D721Med (cell line): ENCODE results near the gene GALNT17.

Experiments
- DNase-seq: peaks from one replicate; pipeline ENCODE4 v3.0.0; 2011; ENCODE audit warnings: low spot score; ENCODE audit not compliant: insufficient read length
- FAIRE-seq: peaks from 2 replicates; lab custom pipeline; 2011; peaks lifted over from hg19 to GRCh38; lab: Jason Lieb, UNC
- TF ChIP-seq, protein P1 (sequence below): IDR thresholded peaks from 2 replicates; pipeline ENCODE4 v1.5.1; 2012; ENCODE audit warnings: mild to moderate bottlenecking, control low read depth; ENCODE audit not compliant: insufficient read depth; ENCODE audit errors: missing control alignments

The GALNT17 gene

DNA sequence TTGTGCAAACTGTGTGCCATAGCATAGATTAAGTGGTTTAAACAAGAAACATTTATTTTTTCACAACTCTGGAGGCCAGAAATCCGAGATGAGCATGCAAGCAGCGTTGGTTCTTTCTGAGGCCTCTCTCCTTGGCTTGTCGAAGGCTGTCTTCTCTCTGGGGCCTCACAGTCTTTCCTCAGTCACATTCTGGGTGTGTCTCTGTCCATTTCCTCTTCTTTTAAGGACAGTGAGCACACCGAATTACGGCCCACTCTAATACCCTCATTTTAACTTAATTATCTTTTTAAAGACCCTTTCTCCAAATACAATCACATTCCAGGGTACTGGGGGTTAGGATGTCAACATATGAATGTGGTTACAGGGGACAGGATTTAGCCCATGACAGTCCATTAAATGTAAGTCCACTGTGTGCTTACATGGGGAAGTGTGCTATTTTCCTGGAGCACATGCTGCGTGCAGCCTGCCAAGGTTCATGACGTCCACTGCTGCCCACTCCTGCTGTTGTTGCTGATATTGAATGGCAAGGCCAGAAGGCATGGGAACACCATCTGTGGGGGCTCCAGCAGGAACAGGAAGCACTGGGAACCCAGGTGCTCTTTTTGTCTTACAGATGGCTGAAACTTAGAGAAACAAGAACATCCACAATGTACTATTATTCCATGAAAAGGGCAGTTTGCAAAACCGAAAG, 365.5 kb downstream of the GALNT17 start:
- DNase-seq = no peak
- TF ChIP-seq, protein P1, sequence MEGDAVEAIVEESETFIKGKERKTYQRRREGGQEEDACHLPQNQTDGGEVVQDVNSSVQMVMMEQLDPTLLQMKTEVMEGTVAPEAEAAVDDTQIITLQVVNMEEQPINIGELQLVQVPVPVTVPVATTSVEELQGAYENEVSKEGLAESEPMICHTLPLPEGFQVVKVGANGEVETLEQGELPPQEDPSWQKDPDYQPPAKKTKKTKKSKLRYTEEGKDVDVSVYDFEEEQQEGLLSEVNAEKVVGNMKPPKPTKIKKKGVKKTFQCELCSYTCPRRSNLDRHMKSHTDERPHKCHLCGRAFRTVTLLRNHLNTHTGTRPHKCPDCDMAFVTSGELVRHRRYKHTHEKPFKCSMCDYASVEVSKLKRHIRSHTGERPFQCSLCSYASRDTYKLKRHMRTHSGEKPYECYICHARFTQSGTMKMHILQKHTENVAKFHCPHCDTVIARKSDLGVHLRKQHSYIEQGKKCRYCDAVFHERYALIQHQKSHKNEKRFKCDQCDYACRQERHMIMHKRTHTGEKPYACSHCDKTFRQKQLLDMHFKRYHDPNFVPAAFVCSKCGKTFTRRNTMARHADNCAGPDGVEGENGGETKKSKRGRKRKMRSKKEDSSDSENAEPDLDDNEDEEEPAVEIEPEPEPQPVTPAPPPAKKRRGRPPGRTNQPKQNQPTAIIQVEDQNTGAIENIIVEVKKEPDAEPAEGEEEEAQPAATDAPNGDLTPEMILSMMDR = no peak
- FAIRE-seq = no peak

DNA sequence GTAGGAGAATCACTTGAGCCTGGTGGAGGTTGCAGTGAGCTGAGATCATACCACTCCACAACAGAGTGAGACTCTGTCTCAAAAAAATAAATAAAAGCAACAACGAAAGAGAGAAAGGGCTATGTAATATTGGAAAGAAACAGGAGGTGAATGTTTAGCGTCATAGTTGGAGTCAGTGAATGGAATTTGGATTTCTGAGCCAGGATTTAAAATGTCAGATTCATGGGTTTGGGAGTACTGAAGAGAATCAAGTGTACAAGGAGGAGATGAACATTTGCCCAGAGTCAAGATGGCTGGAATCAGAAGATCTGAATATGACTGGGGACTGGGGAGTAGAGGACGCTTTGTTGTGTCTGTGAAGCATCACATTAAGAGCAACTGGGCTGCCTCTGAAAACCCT, 366.4 kb downstream of the GALNT17 start:
- TF ChIP-seq, protein P1 = no peak
- FAIRE-seq = no peak
- no peak for DNase-seq

- FAIRE-seq (no peak), DNase-seq (no peak)
- TF ChIP-seq, protein P1 = no peak
Measured at GRCh38 chr7:71504697-71505441, 372.9 kb downstream of the GALNT17 start.

GRCh38 chr7:71506822-71507221, 374.9 kb downstream of the GALNT17 start:
- DNase-seq = no peak
- TF ChIP-seq, protein P1 = no peak
- no peak for FAIRE-seq

DNA sequence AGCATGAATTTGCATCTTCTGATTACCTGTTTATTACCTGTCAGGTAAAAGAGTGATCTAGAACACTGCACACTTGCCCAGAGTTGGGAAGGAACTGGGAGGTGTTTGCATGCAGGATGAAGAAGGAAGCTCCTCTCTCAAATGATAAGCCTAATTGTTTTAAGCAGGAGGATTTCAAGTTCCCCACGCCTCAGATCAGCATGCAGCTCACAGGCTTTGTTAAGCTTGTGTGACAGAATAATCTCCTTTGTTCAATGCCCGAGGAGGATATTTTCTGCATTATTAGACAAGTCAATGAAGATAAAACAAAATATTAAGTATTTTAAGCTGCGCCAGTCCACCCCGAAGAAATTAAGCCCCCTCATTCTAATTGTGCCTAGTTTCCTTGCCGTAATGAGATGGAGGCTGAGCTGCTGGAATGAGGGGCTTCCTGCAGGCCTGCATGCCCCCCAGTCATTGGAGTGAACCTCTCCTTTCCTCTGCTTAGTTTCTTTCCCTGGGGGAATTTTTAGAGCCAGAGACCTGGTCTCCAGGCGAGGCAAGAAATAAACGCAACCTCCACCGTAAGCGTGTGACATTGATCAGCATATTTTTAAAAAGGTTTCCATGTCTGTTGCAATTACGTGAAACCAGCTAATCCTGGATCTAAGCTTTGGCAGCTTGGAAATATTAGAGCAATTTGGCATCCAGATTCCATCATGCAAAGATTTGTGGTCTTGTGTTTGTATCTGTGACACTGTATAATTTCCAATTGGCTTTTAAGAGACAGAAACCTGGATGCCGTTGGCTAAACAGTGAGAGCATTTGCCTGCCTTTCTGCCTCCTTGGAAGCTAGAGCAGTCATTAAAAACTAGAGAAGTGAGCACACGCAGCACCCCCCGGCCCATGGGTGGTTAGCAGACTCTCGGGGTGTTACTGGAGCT, 376.0 kb downstream of the GALNT17 start:
- DNase-seq (peak; percentile 42), FAIRE-seq (peak; percentile 85)
- TF ChIP-seq, protein P1 = no peak

DNA sequence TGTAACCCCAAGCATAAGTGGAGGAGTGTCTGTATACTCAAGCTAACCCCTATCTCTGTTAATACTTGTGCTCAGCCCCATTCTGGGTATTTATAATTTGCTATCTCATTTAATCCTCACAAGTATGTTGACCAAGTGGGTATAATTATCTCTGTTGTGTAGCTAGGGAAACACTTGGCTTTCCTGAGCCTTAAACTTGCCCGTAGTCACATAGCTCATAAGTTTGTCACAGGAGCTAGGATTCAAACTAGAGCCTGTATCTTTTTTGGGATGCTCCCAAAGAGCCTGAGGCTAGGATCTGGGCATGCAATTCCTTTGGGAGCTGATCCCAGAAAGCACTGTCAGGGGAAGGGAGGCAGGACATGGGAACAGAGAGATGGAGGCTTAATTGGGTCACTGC, 377.4 kb downstream of the GALNT17 start:
- TF ChIP-seq, protein P1 = no peak
- DNase-seq (no peak), FAIRE-seq (no peak)
